ENCODE results near the gene ECI2.

DNA sequence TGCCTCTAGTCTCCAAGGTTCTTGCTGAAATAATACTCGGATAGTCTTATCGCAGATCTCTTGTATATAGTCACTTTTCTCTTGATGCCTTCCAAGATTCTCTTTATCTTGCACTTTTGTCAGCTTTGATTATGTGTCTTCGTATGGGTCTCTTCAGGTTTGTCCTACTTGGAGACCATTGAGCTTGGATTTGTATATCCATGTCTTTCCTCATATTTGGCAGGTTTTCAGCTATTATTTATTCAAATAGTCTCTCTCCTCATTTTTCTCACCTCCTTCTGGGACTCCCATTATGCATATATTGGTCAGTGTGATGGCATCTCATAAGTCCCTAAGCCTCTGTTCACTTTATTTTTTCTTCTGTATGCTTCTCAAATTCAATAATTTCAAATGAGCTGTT, 23.0 kb downstream of the ECI2 start:
- TF ChIP-seq, protein P1, sequence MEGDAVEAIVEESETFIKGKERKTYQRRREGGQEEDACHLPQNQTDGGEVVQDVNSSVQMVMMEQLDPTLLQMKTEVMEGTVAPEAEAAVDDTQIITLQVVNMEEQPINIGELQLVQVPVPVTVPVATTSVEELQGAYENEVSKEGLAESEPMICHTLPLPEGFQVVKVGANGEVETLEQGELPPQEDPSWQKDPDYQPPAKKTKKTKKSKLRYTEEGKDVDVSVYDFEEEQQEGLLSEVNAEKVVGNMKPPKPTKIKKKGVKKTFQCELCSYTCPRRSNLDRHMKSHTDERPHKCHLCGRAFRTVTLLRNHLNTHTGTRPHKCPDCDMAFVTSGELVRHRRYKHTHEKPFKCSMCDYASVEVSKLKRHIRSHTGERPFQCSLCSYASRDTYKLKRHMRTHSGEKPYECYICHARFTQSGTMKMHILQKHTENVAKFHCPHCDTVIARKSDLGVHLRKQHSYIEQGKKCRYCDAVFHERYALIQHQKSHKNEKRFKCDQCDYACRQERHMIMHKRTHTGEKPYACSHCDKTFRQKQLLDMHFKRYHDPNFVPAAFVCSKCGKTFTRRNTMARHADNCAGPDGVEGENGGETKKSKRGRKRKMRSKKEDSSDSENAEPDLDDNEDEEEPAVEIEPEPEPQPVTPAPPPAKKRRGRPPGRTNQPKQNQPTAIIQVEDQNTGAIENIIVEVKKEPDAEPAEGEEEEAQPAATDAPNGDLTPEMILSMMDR (IDR thresholded peaks at IDR 0.05) = no peak
- no peak for TF ChIP-seq POLR2A (IDR thresholded peaks at IDR 0.05)
